IMR-90 (cell line): Measurements from ENCODE around the gene KCNK7. TPM values are rescaled to one million over a fixed set of nuclear protein-coding genes. Genes with fewer than 3 reads are reported as not detected.

Experiments used
- ATAC-seq: fragments of 200-7000 bp; cut with Tn5 transposase; 2 replicates; pipeline ENCODE4 v1.9.1; 2020; ENCODE audit warnings: low read depth, mild to moderate bottlenecking, moderate library complexity
- BruUV-seq: library from RNA; stranded (reverse); fragments of 400-500 nt; replicated peaks from 2 replicates; lab custom pipeline; 2021; lab: Mats Ljungman, UMichigan
- CTCF ChIA-PET: fragments of 300-600 bp; formaldehyde crosslinking; extraction: SDS; loops from one replicate; lab custom pipeline; 2021; ENCODE audit warnings: antibody characterized with exemption; lab: Yijun Ruan, JAX
- POLR2A ChIA-PET: fragments of 300-600 bp; sonication (Branson Sonifier 250); formaldehyde crosslinking; loops from one replicate; lab custom pipeline; 2022; ENCODE audit warnings: antibody characterized with exemption; ENCODE audit not compliant: unreplicated experiment; lab: Charles Lee
- DNase-seq: peaks from one replicate; pipeline ENCODE4 v3.0.0; 2013
- H2AFZ ChIP-seq: replicated peaks from 2 replicates; pipeline ENCODE3; 2013; ENCODE audit warnings: low read length, mild to moderate bottlenecking; ENCODE audit not compliant: poor library complexity
- H2AK5ac ChIP-seq: 2 replicates; pipeline ENCODE4 v1.6.1; 2013; ENCODE audit warnings: low read depth, low read length, inconsistent platforms
- H2AK9ac ChIP-seq: replicated peaks from 2 replicates; pipeline ENCODE3; 2013; ENCODE audit warnings: mild to moderate bottlenecking, low read depth, low read length, moderate library complexity; ENCODE audit not compliant: poor library complexity
- H2BK120ac ChIP-seq: 2 replicates; pipeline ENCODE4 v1.6.1; 2013; ENCODE audit warnings: low read depth, low read length, inconsistent platforms
- H2BK15ac ChIP-seq: 3 replicates; pipeline ENCODE4 v1.6.1; 2013; ENCODE audit warnings: low read depth, low read length, inconsistent platforms
- H2BK20ac ChIP-seq: 2 replicates; pipeline ENCODE4 v1.6.1; 2013; ENCODE audit warnings: low read depth, mild to moderate bottlenecking, inconsistent platforms, low read length, moderate library complexity
- H2BK5ac ChIP-seq: 2 replicates; pipeline ENCODE4 v1.6.1; 2013; ENCODE audit warnings: mild to moderate bottlenecking, low read depth, low read length, inconsistent platforms; ENCODE audit not compliant: poor library complexity, severe bottlenecking
- H3K14ac ChIP-seq: replicated peaks from 2 replicates; pipeline ENCODE4 v1.6.1; 2013; ENCODE audit warnings: low read depth, low read length, inconsistent platforms
- H3K18ac ChIP-seq: 2 replicates; pipeline ENCODE4 v1.6.1; 2013; ENCODE audit warnings: low read depth, low read length, control low read depth
- H3K23ac ChIP-seq: 2 replicates; pipeline ENCODE4 v1.6.1; 2013; ENCODE audit warnings: low read depth, low read length, inconsistent platforms
- H3K27ac ChIP-seq: 2 replicates; pipeline ENCODE4 v1.5.1; 2013; ENCODE audit warnings: mild to moderate bottlenecking, control low read depth, low read length; ENCODE audit not compliant: insufficient read depth
- H3K27me3 ChIP-seq: 2 replicates; pipeline ENCODE4 v1.6.1; 2013; ENCODE audit warnings: low read length; ENCODE audit not compliant: control insufficient read depth, insufficient read depth
- H3K36me3 ChIP-seq: 2 replicates; pipeline ENCODE4 v1.6.1; 2013; ENCODE audit warnings: low read length, mixed read lengths; ENCODE audit not compliant: control insufficient read depth, insufficient read depth
- H3K4ac ChIP-seq: 2 replicates; pipeline ENCODE4 v1.6.1; 2013; ENCODE audit warnings: low read depth, low read length, inconsistent platforms
- H3K4me1 ChIP-seq: 2 replicates; pipeline ENCODE4 v1.6.1; 2013; ENCODE audit warnings: low read length, mixed read lengths; ENCODE audit not compliant: control insufficient read depth, insufficient read depth
- H3K4me2 ChIP-seq: 2 replicates; pipeline ENCODE4 v1.6.1; 2013; ENCODE audit warnings: low read depth, mild to moderate bottlenecking, control low read depth, low read length, moderate library complexity
- H3K4me3 ChIP-seq: 2 replicates; pipeline ENCODE4 v1.5.1; 2013; ENCODE audit warnings: low read depth, mild to moderate bottlenecking, control low read depth, low read length, moderate library complexity; ENCODE audit not compliant: insufficient read depth
- H3K56ac ChIP-seq: 2 replicates; pipeline ENCODE4 v1.6.1; 2013; ENCODE audit warnings: low read length, inconsistent platforms; ENCODE audit not compliant: insufficient read depth; ENCODE audit errors: extremely low read depth
- H3K79me1 ChIP-seq, 2 experiments: 2 replicates each; pipeline ENCODE4 v1.6.1; 2013; ENCODE audit warnings: low read length in 2 of 2, inconsistent platforms in 1 of 2, low read depth in 1 of 2
- H3K9ac ChIP-seq: 2 replicates; pipeline ENCODE4 v1.6.1; 2013; ENCODE audit warnings: low read depth, low read length, control low read depth
- H3K9me1 ChIP-seq: 2 replicates; pipeline ENCODE4 v1.6.1; 2013; ENCODE audit warnings: low read length, inconsistent platforms; ENCODE audit not compliant: insufficient read depth
- H3K9me3 ChIP-seq: 2 replicates; pipeline ENCODE4 v1.6.1; 2013; ENCODE audit warnings: low read length; ENCODE audit not compliant: control insufficient read depth, insufficient read depth
- H4K20me1 ChIP-seq: 2 replicates; pipeline ENCODE4 v1.6.1; 2013; ENCODE audit warnings: low read length, inconsistent platforms; ENCODE audit not compliant: insufficient read depth
- H4K5ac ChIP-seq: 2 replicates; pipeline ENCODE4 v1.6.1; 2013; ENCODE audit warnings: mild to moderate bottlenecking, low read depth, low read length, control low read depth
- H4K8ac ChIP-seq, 2 experiments: 2 replicates each; pipeline ENCODE4 v1.6.1; 2013; ENCODE audit warnings: low read depth in 2 of 2, low read length in 2 of 2, control low read depth in 1 of 2, inconsistent platforms in 1 of 2
- H4K91ac ChIP-seq: 2 replicates; pipeline ENCODE4 v1.6.1; 2013; ENCODE audit warnings: low read depth, low read length, inconsistent platforms; ENCODE audit not compliant: insufficient read depth
- BHLHE40 ChIP-seq: fragments of 150-350 bp; IDR thresholded peaks from 2 replicates; pipeline ENCODE4 v1.6.1; 2016; ENCODE audit warnings: mild to moderate bottlenecking, low read depth, low read length
- CHD1 ChIP-seq: IDR thresholded peaks from 2 replicates; pipeline ENCODE4 v1.6.1; 2012; ENCODE audit warnings: low read depth, low read length, improper control_type of control experiment
- FOS ChIP-seq: fragments of 150-350 bp; IDR thresholded peaks from 2 replicates; pipeline ENCODE4 v1.6.1; 2016; ENCODE audit warnings: low read depth, low read length
- MAFK ChIP-seq: IDR thresholded peaks from 2 replicates; pipeline ENCODE4 v1.6.1; 2012; ENCODE audit warnings: low read depth, low read length, improper control_type of control experiment
- MXI1 ChIP-seq: IDR thresholded peaks from 2 replicates; pipeline ENCODE4 v1.6.1; 2012; ENCODE audit warnings: low read depth, mild to moderate bottlenecking, low read length, moderate library complexity, borderline replicate concordance
- NFE2L2 ChIP-seq: fragments of 150-350 bp; IDR thresholded peaks from 2 replicates; pipeline ENCODE4 v1.6.1; 2016; ENCODE audit warnings: low read depth, mild to moderate bottlenecking, low read length
- RCOR1 ChIP-seq: IDR thresholded peaks from 2 replicates; pipeline ENCODE4 v1.6.1; 2012; ENCODE audit warnings: mild to moderate bottlenecking, low read length, improper control_type of control experiment; ENCODE audit not compliant: insufficient replicate concordance
- RFX5 ChIP-seq: IDR thresholded peaks from 2 replicates; pipeline ENCODE4 v1.8.0; 2012; ENCODE audit warnings: low read depth, mild to moderate bottlenecking, low read length, moderate library complexity
- SMC3 ChIP-seq: fragments of 150-350 bp; IDR thresholded peaks from 2 replicates; pipeline ENCODE4 v1.6.1; 2016; ENCODE audit warnings: low read depth, mild to moderate bottlenecking, antibody characterized with exemption, low read length, moderate library complexity
- WGBS, 2 experiments: methylation state at CpG; one replicate each; pipeline versions ENCODE4 v1.1.5 to v1.1.7; 2013; ENCODE audit warnings: missing lambda C conversion rate in 2 of 2; ENCODE audit not compliant: insufficient read length in 1 of 2; ENCODE audit errors: extremely low coverage in 2 of 2; 5-methylcytosine and 5-hydroxymethylcytosine counted together
- dilution Hi-C: fragments of 300-500 bp; cut with HindIII; formaldehyde crosslinking; loops from one replicate; pipeline ENCODE4 v1.14.3; 2018; ENCODE audit warnings: low sequenced_read_pairs; ENCODE audit not compliant: unreplicated experiment
- in situ Hi-C: fragments of 300-500 bp; cut with MboI; formaldehyde crosslinking; loops from 3 replicates; pipeline ENCODE4 v1.14.3; 2019; ENCODE audit warnings: low sequenced_read_pairs, inconsistent platforms, mixed read lengths
- intact Hi-C: fragments of 100-400 bp; cut with micrococcal nuclease; formaldehyde crosslinking; loops from 2 replicates; pipeline ENCODE4 v1.10.0; 2022
- polyA plus RNA-seq, 3 experiments: library from polyadenylated mRNA; depleted of rRNA; stranded (reverse); fragments of >200 nt; gene quantifications; 2 replicates each; pipeline ENCODE4 v1.2.3, GENCODE V29; 2012; ENCODE audit warnings: low replicate concordance in 1 of 3
- total RNA-seq: library from RNA; depleted of rRNA; stranded (reverse); fragments of >200 nt; gene quantifications from 2 replicates; pipeline ENCODE4 v1.2.3, GENCODE V29; 2012
- TF ChIP-seq, protein P1 (sequence below): fragments of 150-350 bp; IDR thresholded peaks from 2 replicates; pipeline ENCODE4 v1.6.1; 2016; ENCODE audit warnings: low read depth, mild to moderate bottlenecking, low read length, moderate library complexity, borderline replicate concordance
- TF ChIP-seq, protein P2 (sequence below): fragments of 150-350 bp; IDR thresholded peaks from 2 replicates; pipeline ENCODE4 v1.6.1; 2017; ENCODE audit warnings: mild to moderate bottlenecking, antibody characterized with exemption, low read length, low read depth
- TF ChIP-seq, protein P3 (sequence below): conservative IDR thresholded peaks from 2 replicates; pipeline ENCODE4 v1.5.1; 2012; ENCODE audit warnings: mild to moderate bottlenecking, low read depth, low read length, improper control_type of control experiment

The KCNK7 gene
- total and polyA plus RNA-seq, 2 of the 4 experiments (the other 2 are of a cell fraction), result 0.09 TPM; not detected in 1

DNA sequence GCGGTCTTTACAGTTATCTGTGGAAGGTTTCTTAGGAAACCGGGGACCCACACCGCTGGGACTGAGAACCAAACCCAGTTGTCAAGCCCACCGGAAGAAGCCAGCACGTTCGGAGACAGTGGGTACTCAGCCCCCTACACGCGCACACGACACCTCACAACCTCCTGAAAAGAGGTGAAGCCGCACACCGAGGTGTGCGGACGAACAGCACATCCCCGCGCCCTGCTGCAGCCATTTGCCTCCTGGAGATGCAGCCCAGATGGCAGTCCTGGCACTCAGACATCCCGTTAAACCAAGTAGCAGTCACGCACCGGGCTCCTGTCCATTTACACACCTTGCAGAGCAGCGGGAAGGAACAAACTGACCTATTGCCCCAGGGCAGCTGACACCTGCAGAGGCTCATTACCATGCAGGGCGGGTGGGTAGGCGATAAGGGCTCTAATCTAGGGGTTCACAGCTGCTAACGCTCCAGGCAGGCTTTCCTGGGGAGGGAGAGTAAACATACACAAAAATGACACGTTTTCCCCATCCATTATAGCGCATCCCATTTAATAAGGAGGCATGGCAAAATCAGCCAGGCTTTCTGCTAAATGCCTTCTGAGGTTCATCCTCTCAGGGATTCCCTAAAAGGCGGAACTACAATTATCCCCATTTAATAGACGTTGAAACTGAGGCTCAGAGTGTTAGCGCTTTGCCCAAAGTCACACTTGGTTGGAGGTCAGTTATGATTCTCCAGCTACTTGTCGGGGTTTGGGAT lies 20.6 kb downstream of the KCNK7 start:
- peaks cover 8% of the 10 kb centered on the region; the same call in 1 of the 2 replicates for H3K36me3 ChIP-seq
- H3K9ac ChIP-seq, result peak overlapping the region; percentile 72
- peaks cover 33% of the 10 kb centered on the region for H4K20me1 ChIP-seq
- peak overlapping the region; percentile 34; the same call in 1 of the 2 replicates for H2BK20ac ChIP-seq
- ChIA-PET POLR2A (no interaction called here), CTCF (no interaction called here)
- peak overlapping the region; percentile 87 for H3K4me2 ChIP-seq
- H2BK5ac ChIP-seq, result peak overlapping the region; percentile 76
- H3K4me3 ChIP-seq, result peak overlapping the region; percentile 58
- peak overlapping the region; percentile 80 for H4K91ac ChIP-seq
- H3K23ac ChIP-seq, result peak overlapping the region; percentile 93
- H4K8ac ChIP-seq, result peak overlapping the region; percentile 58 to 90; a peak in 3 of 4 replicates
- BruUV-seq, result no TSS peak
- H3K4me1 ChIP-seq, result peaks cover 33% of the 10 kb centered on the region
- TF ChIP-seq CHD1 (no peak), SMC3 (no peak), MAFK (no peak), MXI1 (no peak), NFE2L2 (no peak), RCOR1 (no peak), BHLHE40 (no peak), RFX5 (no peak), FOS (no peak)
- TF ChIP-seq, protein P1, sequence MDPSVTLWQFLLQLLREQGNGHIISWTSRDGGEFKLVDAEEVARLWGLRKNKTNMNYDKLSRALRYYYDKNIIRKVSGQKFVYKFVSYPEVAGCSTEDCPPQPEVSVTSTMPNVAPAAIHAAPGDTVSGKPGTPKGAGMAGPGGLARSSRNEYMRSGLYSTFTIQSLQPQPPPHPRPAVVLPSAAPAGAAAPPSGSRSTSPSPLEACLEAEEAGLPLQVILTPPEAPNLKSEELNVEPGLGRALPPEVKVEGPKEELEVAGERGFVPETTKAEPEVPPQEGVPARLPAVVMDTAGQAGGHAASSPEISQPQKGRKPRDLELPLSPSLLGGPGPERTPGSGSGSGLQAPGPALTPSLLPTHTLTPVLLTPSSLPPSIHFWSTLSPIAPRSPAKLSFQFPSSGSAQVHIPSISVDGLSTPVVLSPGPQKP, result no peak
- TF ChIP-seq, protein P2, sequence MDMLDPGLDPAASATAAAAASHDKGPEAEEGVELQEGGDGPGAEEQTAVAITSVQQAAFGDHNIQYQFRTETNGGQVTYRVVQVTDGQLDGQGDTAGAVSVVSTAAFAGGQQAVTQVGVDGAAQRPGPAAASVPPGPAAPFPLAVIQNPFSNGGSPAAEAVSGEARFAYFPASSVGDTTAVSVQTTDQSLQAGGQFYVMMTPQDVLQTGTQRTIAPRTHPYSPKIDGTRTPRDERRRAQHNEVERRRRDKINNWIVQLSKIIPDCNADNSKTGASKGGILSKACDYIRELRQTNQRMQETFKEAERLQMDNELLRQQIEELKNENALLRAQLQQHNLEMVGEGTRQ, result no peak
- TF ChIP-seq, protein P3, sequence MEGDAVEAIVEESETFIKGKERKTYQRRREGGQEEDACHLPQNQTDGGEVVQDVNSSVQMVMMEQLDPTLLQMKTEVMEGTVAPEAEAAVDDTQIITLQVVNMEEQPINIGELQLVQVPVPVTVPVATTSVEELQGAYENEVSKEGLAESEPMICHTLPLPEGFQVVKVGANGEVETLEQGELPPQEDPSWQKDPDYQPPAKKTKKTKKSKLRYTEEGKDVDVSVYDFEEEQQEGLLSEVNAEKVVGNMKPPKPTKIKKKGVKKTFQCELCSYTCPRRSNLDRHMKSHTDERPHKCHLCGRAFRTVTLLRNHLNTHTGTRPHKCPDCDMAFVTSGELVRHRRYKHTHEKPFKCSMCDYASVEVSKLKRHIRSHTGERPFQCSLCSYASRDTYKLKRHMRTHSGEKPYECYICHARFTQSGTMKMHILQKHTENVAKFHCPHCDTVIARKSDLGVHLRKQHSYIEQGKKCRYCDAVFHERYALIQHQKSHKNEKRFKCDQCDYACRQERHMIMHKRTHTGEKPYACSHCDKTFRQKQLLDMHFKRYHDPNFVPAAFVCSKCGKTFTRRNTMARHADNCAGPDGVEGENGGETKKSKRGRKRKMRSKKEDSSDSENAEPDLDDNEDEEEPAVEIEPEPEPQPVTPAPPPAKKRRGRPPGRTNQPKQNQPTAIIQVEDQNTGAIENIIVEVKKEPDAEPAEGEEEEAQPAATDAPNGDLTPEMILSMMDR, result no peak
- H2AFZ ChIP-seq, result peak overlapping the region; percentile 90
- H3K18ac ChIP-seq, result peak overlapping the region; percentile 11; the same call in 1 of the 2 replicates
- peak overlapping the region; percentile 96 for H3K14ac ChIP-seq
- intact Hi-C loops (loop anchor here (5.0 kb wide), 2 partner anchors 32 to 193 kb away; partner anchors contain the start of gene SLC25A45), dilution Hi-C loops (no loop called here), in situ Hi-C loops (no loop called here)
- whole genome bisulfite sequencing, 2 experiments, result 66% methylated on average over 16 of the region's 28 CpGs; no CpG with 5 or more reads in 1 of the 2 experiments
- H2BK120ac ChIP-seq, result peak overlapping the region; percentile 83
- peaks cover 8% of the 10 kb centered on the region for H3K9me1 ChIP-seq
- peak overlapping the region; percentile 70 for H3K56ac ChIP-seq
- peak overlapping the region; percentile 96 for H3K4ac ChIP-seq
- H3K79me1 ChIP-seq, result peaks cover 24 to 73% of the 10 kb centered on the region in 2 experiments
- H2BK15ac ChIP-seq, result peak overlapping the region; percentile 76; the same call in 2 of the 3 replicates
- H2AK9ac ChIP-seq, result peak overlapping the region; percentile 91
- DNase-seq, result no peak
- no peak for ATAC-seq
- no peaks in the 10 kb centered on the region for H3K27me3 ChIP-seq
- H4K5ac ChIP-seq, result peak overlapping the region; percentile 86
- H3K9me3 ChIP-seq, result no peaks in the 10 kb centered on the region
- H2AK5ac ChIP-seq, result peak overlapping the region; percentile 98
- peak overlapping the region; percentile 75 for H3K27ac ChIP-seq
